Suprapubic skin (tissue), 4 donors: Measurements from ENCODE around the gene PPP4C. TPM values are rescaled to one million over a fixed set of nuclear protein-coding genes. Genes with fewer than 3 reads are reported as not detected.

Source experiments
- DNase-seq, 2 donors: peaks; one replicate each; pipeline ENCODE4 v3.0.0-alpha.2; 2019; ENCODE audit warnings: low spot score in 2 of 2
- H3K27ac ChIP-seq: fragments of 200-600 bp; sonication (generic); one replicate; pipeline ENCODE4 v1.5.1; 2019
- H3K27me3 ChIP-seq: fragments of 200-600 bp; sonication (generic); one replicate; pipeline ENCODE4 v1.5.1; 2019
- H3K36me3 ChIP-seq: fragments of 200-600 bp; sonication (generic); one replicate; pipeline ENCODE4 v1.5.1; 2019
- H3K4me1 ChIP-seq: fragments of 200-600 bp; sonication (generic); one replicate; pipeline ENCODE4 v1.5.1; 2019
- H3K4me3 ChIP-seq: fragments of 200-600 bp; sonication (generic); one replicate; pipeline ENCODE4 v1.5.1; 2019; ENCODE audit warnings: mild to moderate bottlenecking
- H3K9me3 ChIP-seq: fragments of 200-600 bp; sonication (generic); one replicate; pipeline ENCODE4 v1.5.1; 2019
- CTCF ChIP-seq, 2 donors: fragments of 200-600 bp in 1 of 2; fragments of 450-650 bp in 1 of 2; sonication (generic) in 1 of 2; IDR thresholded peaks; one replicate each; pipeline ENCODE4 v1.5.1; 2016 to 2019; ENCODE audit warnings: antibody characterized with exemption in 2 of 2, mild to moderate bottlenecking in 1 of 2, moderate library complexity in 1 of 2
- EP300 ChIP-seq: sonication (generic); formaldehyde crosslinking; IDR thresholded peaks from one replicate; pipeline ENCODE4 v1.6.1; 2017; ENCODE audit warnings: antibody characterized with exemption
- POLR2A ChIP-seq, 2 donors: fragments of 450-650 bp; IDR thresholded peaks; one replicate each; pipeline ENCODE4 v1.6.1; 2017; ENCODE audit warnings: antibody characterized with exemption in 2 of 2, mild to moderate bottlenecking in 2 of 2, moderate library complexity in 2 of 2
- POLR2AphosphoS5 ChIP-seq, 3 donors: sonication (generic); formaldehyde crosslinking; IDR thresholded peaks; one replicate each; pipeline ENCODE4 v1.6.1; 2017; ENCODE audit warnings: antibody characterized with exemption in 3 of 3
- WGBS: methylation state at CpG from one replicate; pipeline ENCODE4 v1.1.5; 2018; 5-methylcytosine and 5-hydroxymethylcytosine counted together
- total RNA-seq, 4 donors: library from RNA; depleted of rRNA; stranded (reverse); fragments of >200 nt; gene quantifications; one replicate each; pipeline ENCODE4 v1.1.0, GENCODE V29; 2016

Gene PPP4C
- total RNA-seq, 4 donors from 2014 or later: 52.0 to 66.0 (median 61.2) TPM

- H3K36me3 ChIP-seq: no peaks in the 10 kb centered on the region
- TF ChIP-seq EP300 (no peak), CTCF (IDR thresholded peaks at IDR 0.05) (peak in 1 of 2 donors; percentile 48)
- WGBS: 38% methylated on average over 10 of the region's 10 CpGs
- no peaks in the 10 kb centered on the region for H3K9me3 ChIP-seq
- no peaks in the 10 kb centered on the region for H3K27me3 ChIP-seq
- H3K4me3 ChIP-seq: no peak overlapping the region
- peaks cover 35% of the 10 kb centered on the region for H3K4me1 ChIP-seq
- DNase-seq: no peak
- no peak overlapping the region for H3K27ac ChIP-seq
These were observed 20.7 kb upstream of the PPP4C start for GRCh38 chr16:30054959-30055553.

- Histone ChIP-seq H3K9me3 (no peaks in the 10 kb centered on the region), H3K27me3 (no peaks in the 10 kb centered on the region), H3K27ac (peak overlapping the region; percentile 20), H3K4me1 (peaks cover 30% of the 10 kb centered on the region), H3K36me3 (no peaks in the 10 kb centered on the region), H3K4me3 (no peak overlapping the region)
- 71% methylated on average over 4 of the region's 4 CpGs for WGBS
- TF ChIP-seq POLR2A (IDR thresholded peaks at IDR 0.05) (no peak), CTCF (IDR thresholded peaks at IDR 0.05) (no peak), EP300 (no peak), POLR2AphosphoS5 (IDR thresholded peaks at IDR 0.05) (no peak)
- DNase-seq: no peak
These were observed 15.4 kb upstream of the PPP4C start for GRCh38 chr16:30060346-30060745.

GRCh38 chr16:30060836-30061554, 14.8 kb upstream of the PPP4C start:
- Histone ChIP-seq H3K36me3 (no peaks in the 10 kb centered on the region), H3K4me1 (peaks cover 24% of the 10 kb centered on the region), H3K9me3 (no peaks in the 10 kb centered on the region), H3K27me3 (no peaks in the 10 kb centered on the region), H3K4me3 (no peak overlapping the region), H3K27ac (peak overlapping the region; percentile 20)
- TF ChIP-seq POLR2AphosphoS5 (IDR thresholded peaks at IDR 0.05): no peak
- no peak for TF ChIP-seq POLR2A (IDR thresholded peaks at IDR 0.05)
- TF ChIP-seq EP300: no peak
- no peak for TF ChIP-seq CTCF (IDR thresholded peaks at IDR 0.05)
- no peak for DNase-seq
- WGBS: 51% methylated on average over 2 of the region's 2 CpGs

- TF ChIP-seq POLR2AphosphoS5 (IDR thresholded peaks at IDR 0.05): no peak
- no peak for TF ChIP-seq CTCF (IDR thresholded peaks at IDR 0.05)
- TF ChIP-seq EP300: no peak
- H3K36me3 ChIP-seq: peaks cover 11% of the 10 kb centered on the region
- no peaks in the 10 kb centered on the region for H3K27me3 ChIP-seq
- DNase-seq: no peak
- H3K27ac ChIP-seq: peak overlapping the region; percentile 98
- H3K9me3 ChIP-seq: no peaks in the 10 kb centered on the region
- WGBS: 53% methylated on average over 8 of the region's 12 CpGs
- peaks cover 45% of the 10 kb centered on the region for H3K4me1 ChIP-seq
- peak overlapping the region; percentile 96 for H3K4me3 ChIP-seq
These were observed 12.4 kb upstream of the PPP4C start for GRCh38 chr16:30063278-30063892.
